Mesendoderm (in vitro differentiated cells): ENCODE data around the gene SAMD3.
A peak's percentile ranks its signal among the peaks of the same experiment; 100 is the strongest.

ENCODE experiments used
- DNase-seq: peaks from one replicate; pipeline ENCODE4 v3.0.0; 2013
- H2AK5ac ChIP-seq: 2 replicates; pipeline ENCODE4 v1.6.1; 2013; ENCODE audit warnings: low read length, inconsistent platforms
- H2BK120ac ChIP-seq: 2 replicates; pipeline ENCODE4 v1.6.1; 2013; ENCODE audit warnings: low read depth, mild to moderate bottlenecking, low read length, moderate library complexity, mixed read lengths
- H2BK15ac ChIP-seq: replicated peaks from 2 replicates; pipeline ENCODE4 v1.6.1; 2013; ENCODE audit warnings: low read depth, mild to moderate bottlenecking, moderate library complexity
- H2BK5ac ChIP-seq: 2 replicates; pipeline ENCODE4 v1.6.1; 2013; ENCODE audit warnings: low read length, inconsistent platforms
- H3K18ac ChIP-seq: 2 replicates; pipeline ENCODE4 v1.6.1; 2013; ENCODE audit warnings: mild to moderate bottlenecking, low read length, mixed read lengths
- H3K23ac ChIP-seq: one replicate; pipeline ENCODE4 v1.6.1; 2013; ENCODE audit warnings: low read length
- H3K27ac ChIP-seq: 2 replicates; pipeline ENCODE4 v1.5.1; 2013; ENCODE audit warnings: low read depth, mild to moderate bottlenecking, inconsistent platforms, low read length, moderate library complexity
- H3K27me3 ChIP-seq: 2 replicates; pipeline ENCODE4 v1.6.1; 2013; ENCODE audit warnings: low read length, control low read depth, mild to moderate bottlenecking, inconsistent platforms; ENCODE audit not compliant: insufficient read depth, poor library complexity
- H3K36me3 ChIP-seq: 2 replicates; pipeline ENCODE4 v1.6.1; 2013; ENCODE audit warnings: low read length, inconsistent platforms; ENCODE audit not compliant: control insufficient read depth, insufficient read depth
- H3K4ac ChIP-seq: one replicate; pipeline ENCODE4 v1.6.1; 2013; ENCODE audit warnings: low read depth, mild to moderate bottlenecking, low read length, moderate library complexity
- H3K4me1 ChIP-seq: 2 replicates; pipeline ENCODE4 v1.6.1; 2013; ENCODE audit warnings: low read depth, low read length, inconsistent platforms; ENCODE audit not compliant: control insufficient read depth
- H3K4me2 ChIP-seq: 2 replicates; pipeline ENCODE4 v1.6.1; 2013; ENCODE audit warnings: low read length
- H3K4me3 ChIP-seq: 2 replicates; pipeline ENCODE4 v1.5.1; 2013; ENCODE audit warnings: mild to moderate bottlenecking, low read length
- H3K56ac ChIP-seq: one replicate; pipeline ENCODE4 v1.6.1; 2013; ENCODE audit warnings: low read length
- H3K79me1 ChIP-seq: 2 replicates; pipeline ENCODE4 v1.6.1; 2013; ENCODE audit warnings: low read length, inconsistent platforms
- H3K79me2 ChIP-seq: 2 replicates; pipeline ENCODE4 v1.6.1; 2013; ENCODE audit warnings: mild to moderate bottlenecking, low read length; ENCODE audit not compliant: control insufficient read depth, insufficient read depth
- H3K9ac ChIP-seq: 2 replicates; pipeline ENCODE4 v1.6.1; 2013; ENCODE audit warnings: low read length, inconsistent platforms
- H4K5ac ChIP-seq: one replicate; pipeline ENCODE4 v1.6.1; 2013; ENCODE audit warnings: low read length
- H4K8ac ChIP-seq: one replicate; pipeline ENCODE4 v1.6.1; 2013; ENCODE audit warnings: low read depth, mild to moderate bottlenecking, control low read depth, low read length, moderate library complexity
- WGBS: extraction: QIAGEN DNeasy Blood & Tissue Kit; methylation state at CpG from one replicate; pipeline ENCODE4 v1.1.7; 2013; ENCODE audit warnings: low lambda C conversion rate, missing lambda C conversion rate; ENCODE audit not compliant: insufficient coverage; ENCODE audit errors: extremely low coverage; 5-methylcytosine and 5-hydroxymethylcytosine counted together

SAMD3 gene

GRCh38 chr6:130207979-130208649 is 14.6 kb downstream of the SAMD3 start:
- Histone ChIP-seq H3K4me2 (no peak overlapping the region), H2BK5ac (no peak overlapping the region), H2BK15ac (no peak overlapping the region), H2BK120ac (no peak overlapping the region), H3K79me2 (no peaks in the 10 kb centered on the region), H3K79me1 (no peaks in the 10 kb centered on the region), H2AK5ac (no peak overlapping the region), H3K18ac (no peak overlapping the region), H4K5ac (no peak overlapping the region), H4K8ac (no peak overlapping the region), H3K56ac (no peak overlapping the region), H3K9ac (no peak overlapping the region), H3K36me3 (no peaks in the 10 kb centered on the region), H3K4me3 (no peak overlapping the region), H3K4me1 (peaks cover 7% of the 10 kb centered on the region), H3K23ac (no peak overlapping the region), H3K27ac (no peak overlapping the region), H3K27me3 (no peaks in the 10 kb centered on the region), H3K4ac (no peak overlapping the region)
- WGBS, result no CpG with 5 or more reads among the region's 10 CpGs
- DNase-seq, result no peak

- no peak for DNase-seq
Observed at GRCh38 chr6:130206479-130206878, 16.3 kb downstream of the SAMD3 start.

GRCh38 chr6:130204322-130204721 is 18.4 kb downstream of the SAMD3 start:
- H3K27me3 ChIP-seq, result no peaks in the 10 kb centered on the region
- no peak overlapping the region for H3K9ac ChIP-seq
- no peak overlapping the region for H4K8ac ChIP-seq
- H3K79me2 ChIP-seq, result no peaks in the 10 kb centered on the region
- H3K4me2 ChIP-seq, result no peak overlapping the region
- H4K5ac ChIP-seq, result no peak overlapping the region
- H3K27ac ChIP-seq, result no peak overlapping the region
- no peak overlapping the region for H3K4ac ChIP-seq
- WGBS, result no CpG with 5 or more reads among the region's 3 CpGs
- no peak overlapping the region for H2AK5ac ChIP-seq
- no peaks in the 10 kb centered on the region for H3K79me1 ChIP-seq
- peaks cover 3% of the 10 kb centered on the region for H3K4me1 ChIP-seq
- H2BK5ac ChIP-seq, result no peak overlapping the region
- no peak overlapping the region for H3K23ac ChIP-seq
- DNase-seq, result no peak
- H3K56ac ChIP-seq, result no peak overlapping the region
- no peak overlapping the region for H3K4me3 ChIP-seq
- H2BK120ac ChIP-seq, result no peak overlapping the region
- no peak overlapping the region for H2BK15ac ChIP-seq
- H3K36me3 ChIP-seq, result no peaks in the 10 kb centered on the region
- H3K18ac ChIP-seq, result no peak overlapping the region

More at GRCh38 chr6:130206479-130206878, 16.3 kb downstream of the SAMD3 start:
- no peak overlapping the region for H4K5ac ChIP-seq
- H2AK5ac ChIP-seq, result no peak overlapping the region
- no peak overlapping the region for H3K56ac ChIP-seq
- H3K4ac ChIP-seq, result no peak overlapping the region
- no peak overlapping the region for H3K23ac ChIP-seq
- H2BK5ac ChIP-seq, result no peak overlapping the region
- no peak overlapping the region for H3K18ac ChIP-seq
- no peak overlapping the region for H2BK15ac ChIP-seq
- H3K9ac ChIP-seq, result no peak overlapping the region
- peaks cover 2% of the 10 kb centered on the region for H3K4me1 ChIP-seq
- H3K4me2 ChIP-seq, result no peak overlapping the region
- no CpG with 5 or more reads among the region's 3 CpGs for WGBS
- no peaks in the 10 kb centered on the region for H3K27me3 ChIP-seq
- no peak overlapping the region for H3K27ac ChIP-seq
- H3K36me3 ChIP-seq, result no peaks in the 10 kb centered on the region
- H3K4me3 ChIP-seq, result no peak overlapping the region
- H3K79me1 ChIP-seq, result no peaks in the 10 kb centered on the region
- H4K8ac ChIP-seq, result no peak overlapping the region
- H3K79me2 ChIP-seq, result no peaks in the 10 kb centered on the region
- H2BK120ac ChIP-seq, result no peak overlapping the region

GRCh38 chr6:130203370-130203769 is 19.4 kb downstream of the SAMD3 start:
- WGBS, result no CpG with 5 or more reads among the region's 1 CpG
- Histone ChIP-seq H3K9ac (no peak overlapping the region), H3K56ac (no peak overlapping the region), H3K23ac (no peak overlapping the region), H2BK120ac (no peak overlapping the region), H2BK5ac (no peak overlapping the region), H2BK15ac (no peak overlapping the region), H3K27ac (no peak overlapping the region), H3K18ac (no peak overlapping the region), H3K79me1 (no peaks in the 10 kb centered on the region), H3K4me1 (peaks cover 3% of the 10 kb centered on the region), H2AK5ac (no peak overlapping the region), H3K36me3 (no peaks in the 10 kb centered on the region), H3K4me3 (no peak overlapping the region), H3K4me2 (no peak overlapping the region), H4K8ac (no peak overlapping the region), H4K5ac (no peak overlapping the region), H3K4ac (no peak overlapping the region), H3K79me2 (no peaks in the 10 kb centered on the region), H3K27me3 (no peaks in the 10 kb centered on the region)
- DNase-seq, result no peak

- H3K56ac ChIP-seq, result peak overlapping the region; percentile 17
- H3K18ac ChIP-seq, result no peak overlapping the region
- no peak overlapping the region for H2BK15ac ChIP-seq
- no CpG with 5 or more reads among the region's 6 CpGs for WGBS
- no peak overlapping the region for H2AK5ac ChIP-seq
- H4K8ac ChIP-seq, result no peak overlapping the region
- H3K4ac ChIP-seq, result no peak overlapping the region
- no peak overlapping the region for H3K4me3 ChIP-seq
- no peak overlapping the region for H3K27ac ChIP-seq
- H2BK120ac ChIP-seq, result no peak overlapping the region
- H3K27me3 ChIP-seq, result no peaks in the 10 kb centered on the region
- no peak overlapping the region for H3K23ac ChIP-seq
- peaks cover 3% of the 10 kb centered on the region for H3K4me1 ChIP-seq
- H3K79me1 ChIP-seq, result no peaks in the 10 kb centered on the region
- no peak overlapping the region for H3K4me2 ChIP-seq
- peak; percentile 52 for DNase-seq
- H3K9ac ChIP-seq, result no peak overlapping the region
- H4K5ac ChIP-seq, result no peak overlapping the region
- H3K79me2 ChIP-seq, result no peaks in the 10 kb centered on the region
- no peaks in the 10 kb centered on the region for H3K36me3 ChIP-seq
- no peak overlapping the region for H2BK5ac ChIP-seq
Observed at GRCh38 chr6:130202782-130203181, 20.0 kb downstream of the SAMD3 start.

GRCh38 chr6:130200020-130200419 is 22.7 kb downstream of the SAMD3 start:
- Histone ChIP-seq H3K56ac (no peak overlapping the region), H3K27me3 (no peaks in the 10 kb centered on the region)
- WGBS, result no CpG with 5 or more reads among the region's 7 CpGs

More at GRCh38 chr6:130200020-130200419, 22.7 kb downstream of the SAMD3 start:
- H3K4me3 ChIP-seq, result no peak overlapping the region
- peaks cover 3% of the 10 kb centered on the region for H3K4me1 ChIP-seq
- H3K27ac ChIP-seq, result no peak overlapping the region
- H3K23ac ChIP-seq, result no peak overlapping the region
- no peaks in the 10 kb centered on the region for H3K79me1 ChIP-seq
- peak overlapping the region; percentile 57 for H2BK15ac ChIP-seq
- H4K8ac ChIP-seq, result peak overlapping the region; percentile 28
- no peak overlapping the region for H2BK5ac ChIP-seq
- H3K9ac ChIP-seq, result no peak overlapping the region
- no peak overlapping the region for H3K4ac ChIP-seq
- H4K5ac ChIP-seq, result no peak overlapping the region
- DNase-seq, result peak; percentile 28
- peak overlapping the region; percentile 51 for H3K18ac ChIP-seq
- H3K4me2 ChIP-seq, result no peak overlapping the region
- H3K36me3 ChIP-seq, result no peaks in the 10 kb centered on the region
- H3K79me2 ChIP-seq, result no peaks in the 10 kb centered on the region
- H2BK120ac ChIP-seq, result peak overlapping the region; percentile 82
- H2AK5ac ChIP-seq, result no peak overlapping the region
